ENCODE data around the gene C16orf87.

- TF ChIP-seq POLR2AphosphoS5 (IDR thresholded peaks at IDR 0.05; ENCODE audit: low read depth) (no peak), CTCF (IDR thresholded peaks at IDR 0.05; ENCODE audit: insufficient read depth, low read length) (no peak), REST (IDR thresholded peaks at IDR 0.05; ENCODE audit: insufficient replicate concordance, low read depth) (no peak), GABPA (IDR thresholded peaks at IDR 0.05; ENCODE audit: low read depth) (no peak), SPI1 (IDR thresholded peaks at IDR 0.05; ENCODE audit: borderline replicate concordance, low read depth) (no peak)
These were observed 73.5 kb downstream of the C16orf87 start for GRCh38 chr16:46757339-46758050.

Measured in HL-60 (cell line).